Heart left ventricle (tissue), 13 donors: ENCODE data around the gene WHAMM.

Source experiments
- CTCF ChIP-seq, 12 donors: fragments of 200-600 bp; sonication (generic) in 4 of 12; IDR thresholded peaks; one replicate each; pipeline versions ENCODE4 v1.5.0 to v1.8.0; 2018 to 2022; ENCODE audit warnings: antibody characterized with exemption in 12 of 12, mild to moderate bottlenecking in 5 of 12
- POLR2A ChIP-seq, 2 donors: fragments of 450-650 bp; IDR thresholded peaks; one replicate each; pipeline ENCODE4 v1.6.1; 2017; ENCODE audit warnings: antibody characterized with exemption in 2 of 2, mild to moderate bottlenecking in 2 of 2, moderate library complexity in 2 of 2
- donor health status: ischemic (EF 13 %, LVEDD 7.1; RV severe dilation, severe dysfunction).
- donor health status: DM: no; HTN: yes; CAD: no.
- donor health status: DM: no; HTN: no; CAD: no.
- donor health status: ischemic (EF 25% LVEDD 6.9; RV normal size, moderate dysfunction).
- donor health status: ischemic (EF 25% LVEDD 5.7; RV mildly dilated, moderate dysfunction).
- donor health status: ischemic (EF 35%, LVEDD 5.7; RV mildly dilated, moderate dysfunction).
- donor health status: nonischemic (EF 11% LVEDD 7.7; RV severe dilation, severe dysfunction).
- donor health status: DM: yes; HTN: yes; CAD: no.
- donor health status: PGD.
- donor health status: ischemic (EF 29% LVEDD 5.4; RV normal size, mild dysfunction).
- donor health status: nonischemic (EF 23%, LVEDD 6.1; RV moderate dilation, normal function).

GRCh38 chr15:82790321-82790720 lies 19.1 kb upstream of the WHAMM start:
- TF ChIP-seq CTCF (IDR thresholded peaks at IDR 0.05) (no peak), POLR2A (IDR thresholded peaks at IDR 0.05) (no peak)
